GM23338 (cell line): ENCODE measurements around the gene FOXO3. TPM values are rescaled to one million over a fixed set of nuclear protein-coding genes. Genes with fewer than 3 reads are reported as not detected.

Source experiments
- ATAC-seq: fragments of 200-7000 bp; cut with Tn5 transposase; 3 replicates; pipeline ENCODE4 v1.9.1; 2020
- DNase-seq: peaks from one replicate; pipeline ENCODE4 v3.0.0-alpha.2; 2015; ENCODE audit warnings: low spot score
- H2AFZ ChIP-seq: fragments of 200-600 bp; sonication (generic); 2 replicates; pipeline ENCODE4 v1.8.0; 2016; ENCODE audit warnings: antibody characterized with exemption, mild to moderate bottlenecking, moderate library complexity
- H3F3A ChIP-seq: fragments of 200-600 bp; sonication (generic); replicated peaks from 2 replicates; pipeline ENCODE4 v1.8.0; 2017; ENCODE audit warnings: antibody characterized with exemption, mixed run types, low read depth
- H3K27ac ChIP-seq: fragments of 200-600 bp; sonication (generic); 2 replicates; pipeline ENCODE4 v1.6.1; 2016; ENCODE audit warnings: low read depth
- H3K27me3 ChIP-seq: fragments of 200-600 bp; sonication (generic); 2 replicates; pipeline ENCODE4 v1.8.0; 2016; ENCODE audit warnings: mild to moderate bottlenecking, mixed run types, moderate library complexity; ENCODE audit not compliant: insufficient read depth
- H3K36me3 ChIP-seq: fragments of 200-600 bp; sonication (generic); 2 replicates; pipeline ENCODE4 v1.8.0; 2016; ENCODE audit warnings: mild to moderate bottlenecking; ENCODE audit not compliant: insufficient read depth
- H3K4me1 ChIP-seq: fragments of 200-600 bp; sonication (generic); 2 replicates; pipeline ENCODE4 v1.8.0; 2016; ENCODE audit warnings: mild to moderate bottlenecking, moderate library complexity; ENCODE audit not compliant: insufficient read depth
- H3K4me2 ChIP-seq: fragments of 200-600 bp; sonication (generic); 2 replicates; pipeline ENCODE4 v1.7.1; 2017; ENCODE audit warnings: mixed run types
- H3K4me3 ChIP-seq: fragments of 200-600 bp; sonication (generic); 2 replicates; pipeline ENCODE4 v1.6.1; 2016; ENCODE audit warnings: mixed run types
- H3K79me2 ChIP-seq: fragments of 200-600 bp; sonication (generic); replicated peaks from 2 replicates; pipeline ENCODE4 v1.8.0; 2017; ENCODE audit warnings: mild to moderate bottlenecking; ENCODE audit not compliant: insufficient read depth
- H3K9me2 ChIP-seq: fragments of 200-600 bp; sonication (generic); 2 replicates; pipeline ENCODE4 v1.8.0; 2017; ENCODE audit not compliant: insufficient read depth
- H4K20me1 ChIP-seq: fragments of 200-600 bp; sonication (generic); replicated peaks from 2 replicates; pipeline ENCODE4 v1.8.0; 2017; ENCODE audit warnings: mild to moderate bottlenecking; ENCODE audit not compliant: insufficient read depth
- H3K27ac Mint-ChIP-seq: 2 replicates; pipeline ENCODE4 v1.8.0; 2020; ENCODE audit warnings: inconsistent platforms, mild to moderate bottlenecking, moderate library complexity, mixed read lengths
- H3K27me3 Mint-ChIP-seq: 3 replicates; pipeline ENCODE4 v1.8.0; 2022; ENCODE audit warnings: low read depth, mild to moderate bottlenecking, moderate library complexity, mixed read lengths, inconsistent platforms; ENCODE audit not compliant: insufficient read depth, poor library complexity
- H3K36me3 Mint-ChIP-seq: 3 replicates; pipeline ENCODE4 v1.8.0; 2021; ENCODE audit warnings: low read depth, mild to moderate bottlenecking, inconsistent platforms, moderate library complexity, mixed read lengths
- H3K4me1 Mint-ChIP-seq: 3 replicates; pipeline ENCODE4 v1.8.0; 2020; ENCODE audit warnings: mild to moderate bottlenecking, inconsistent platforms, mixed read lengths
- H3K4me3 Mint-ChIP-seq: 3 replicates; pipeline ENCODE4 v1.8.0; 2021; ENCODE audit warnings: moderate library complexity, mild to moderate bottlenecking, inconsistent platforms, mixed read lengths
- H3K9me3 Mint-ChIP-seq: 3 replicates; pipeline ENCODE4 v1.8.0; 2020; ENCODE audit warnings: moderate library complexity, mild to moderate bottlenecking, inconsistent platforms, mixed read lengths
- CREB1 ChIP-seq: fragments of 250-450 bp; sonication (Bioruptor Pico); IDR thresholded peaks from 2 replicates; pipeline ENCODE4 v1.5.0; 2020; ENCODE audit warnings: low read depth, mild to moderate bottlenecking, moderate library complexity
- EZH2 ChIP-seq: fragments of 200-600 bp; sonication (generic); IDR thresholded peaks from one replicate; pipeline ENCODE4 v1.8.0; 2017; ENCODE audit warnings: antibody characterized with exemption, mild to moderate bottlenecking, low read depth; ENCODE audit not compliant: unreplicated experiment
- EZH2phosphoT487 ChIP-seq: fragments of 200-600 bp; sonication (generic); IDR thresholded peaks from one replicate; pipeline ENCODE4 v1.8.1; 2018; ENCODE audit warnings: antibody characterized with exemption; ENCODE audit not compliant: unreplicated experiment
- JUNB ChIP-seq: IDR thresholded peaks from one replicate; pipeline ENCODE4 v1.6.1; 2016; ENCODE audit warnings: antibody characterized with exemption; ENCODE audit not compliant: unreplicated experiment
- NANOG ChIP-seq: IDR thresholded peaks from 2 replicates; pipeline ENCODE4 v1.6.1; 2016; ENCODE audit warnings: antibody characterized with exemption, borderline replicate concordance
- POLR2AphosphoS5 ChIP-seq: IDR thresholded peaks from 2 replicates; pipeline ENCODE4 v1.6.1; 2016; ENCODE audit warnings: antibody characterized with exemption, low read depth
- STAT1 ChIP-seq: IDR thresholded peaks from one replicate; pipeline ENCODE4 v1.6.1; 2016; ENCODE audit warnings: antibody characterized with exemption; ENCODE audit not compliant: unreplicated experiment
- ZNF114 ChIP-seq: fragments of 250-450 bp; sonication (Bioruptor Pico); IDR thresholded peaks from 2 replicates; pipeline ENCODE4 v1.5.0; 2020; ENCODE audit warnings: mild to moderate bottlenecking, moderate library complexity
- ZNF331 ChIP-seq: fragments of 250-450 bp; sonication (Bioruptor Pico); IDR thresholded peaks from 2 replicates; pipeline ENCODE4 v1.5.0; 2020; ENCODE audit warnings: low read depth, mild to moderate bottlenecking, moderate library complexity
- polyA plus RNA-seq: library from polyadenylated mRNA; unstranded; fragments of >200 nt; fragmentation: Nextera tagmentation; extraction: Ambion mirVana; gene quantifications from 2 replicates; pipeline ENCODE4 v1.2.1, GENCODE V29; 2016
- total RNA-seq: library from RNA; depleted of rRNA; stranded (reverse); fragments of >200 nt; shearing (Covaris generic); gene quantifications from 2 replicates; pipeline ENCODE4 v1.2.3, GENCODE V29; 2014
- TF ChIP-seq, protein P1 (sequence below), 2 experiments: fragments of 200-600 bp in 1 of 2; sonication (generic) in 1 of 2; conservative IDR thresholded peaks; 2 replicates each; pipeline versions ENCODE4 v1.5.1 to v1.6.1; 2016 to 2017; ENCODE audit warnings: antibody characterized with exemption in 2 of 2, low read depth in 2 of 2, mild to moderate bottlenecking in 2 of 2, moderate library complexity in 1 of 2
- TF ChIP-seq, protein P2 (sequence below): IDR thresholded peaks from 2 replicates; pipeline ENCODE4 v1.6.1; 2016; ENCODE audit warnings: antibody characterized with exemption
- TF ChIP-seq, protein P3 (sequence below): IDR thresholded peaks from one replicate; pipeline ENCODE4 v1.6.1; 2018; ENCODE audit warnings: antibody characterized with exemption; ENCODE audit not compliant: unreplicated experiment
- TF ChIP-seq, protein P4 (sequence below): fragments of 250-450 bp; sonication (Bioruptor Pico); IDR thresholded peaks from 2 replicates; pipeline ENCODE4 v1.5.0; 2020; ENCODE audit warnings: mild to moderate bottlenecking, moderate library complexity

The FOXO3 gene
- total and polyA plus RNA-seq, 2 experiments from 2014 or later = 9.8 to 20.2 TPM

DNA sequence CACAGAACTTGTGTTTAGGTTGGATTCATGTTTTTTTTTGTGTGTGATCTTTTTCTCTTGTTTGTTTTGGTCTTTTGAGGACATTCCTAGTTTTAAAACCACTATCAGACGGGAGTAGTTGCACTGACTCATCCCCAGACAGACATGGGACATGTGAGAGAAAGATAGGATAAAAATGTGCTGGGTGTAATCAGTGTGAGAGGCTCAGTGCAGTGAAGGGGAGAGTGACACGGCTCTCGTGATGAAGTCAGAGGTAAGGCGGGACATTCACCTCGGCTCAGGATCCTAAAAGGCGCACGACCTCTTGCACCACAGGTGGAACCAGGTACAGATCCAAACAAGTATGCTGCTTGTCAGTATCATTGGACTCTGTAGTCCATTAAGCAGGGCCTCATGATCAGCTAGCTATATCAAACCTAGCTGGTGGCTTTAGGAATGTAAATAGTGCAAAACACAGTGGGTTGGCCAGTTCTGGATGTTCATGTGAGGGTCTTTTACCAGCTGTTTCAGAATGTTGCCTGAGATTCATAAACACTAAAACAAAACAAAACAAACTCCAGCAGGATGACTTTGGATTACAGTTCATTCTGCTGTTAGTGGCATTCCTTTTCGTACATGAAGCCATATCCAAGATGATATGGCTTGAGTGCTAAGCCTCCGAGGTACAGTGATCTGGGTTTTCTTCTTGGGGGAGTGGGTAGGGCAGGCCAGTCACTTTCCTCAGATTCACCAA lies 18.0 kb downstream of the FOXO3 start:
- no peak overlapping the region for H3K4me3 ChIP-seq
- H3F3A ChIP-seq = no peaks in the 10 kb centered on the region
- DNase-seq (no peak), ATAC-seq (no peak)
- H3K27me3 ChIP-seq = no peaks in the 10 kb centered on the region
- no peak overlapping the region for H2AFZ ChIP-seq
- Mint-ChIP-seq H3K4me3 (no peak overlapping the region), H3K4me1 (peaks cover 41% of the 10 kb centered on the region), H3K9me3 (no peaks in the 10 kb centered on the region; the same call in 2 of the 3 replicates), H3K27me3 (peaks cover 7% of the 10 kb centered on the region), H3K27ac (peak overlapping the region; percentile 54; the same call in 1 of the 2 replicates), H3K36me3 (peaks cover 4% of the 10 kb centered on the region; the same call in 1 of the 3 replicates)
- H3K4me1 ChIP-seq = peaks cover 21% of the 10 kb centered on the region
- H3K79me2 ChIP-seq = peaks cover 97% of the 10 kb centered on the region
- H3K27ac ChIP-seq = no peak overlapping the region
- H3K9me2 ChIP-seq = no peaks in the 10 kb centered on the region
- H3K4me2 ChIP-seq = no peak overlapping the region
- TF ChIP-seq CREB1 (CRISPR knock-in tag) (no peak), ZNF114 (CRISPR knock-in tag) (no peak), ZNF331 (no peak), JUNB (no peak), EZH2phosphoT487 (no peak), NANOG (no peak), STAT1 (no peak), EZH2 (no peak), POLR2AphosphoS5 (no peak)
- TF ChIP-seq, protein P1, sequence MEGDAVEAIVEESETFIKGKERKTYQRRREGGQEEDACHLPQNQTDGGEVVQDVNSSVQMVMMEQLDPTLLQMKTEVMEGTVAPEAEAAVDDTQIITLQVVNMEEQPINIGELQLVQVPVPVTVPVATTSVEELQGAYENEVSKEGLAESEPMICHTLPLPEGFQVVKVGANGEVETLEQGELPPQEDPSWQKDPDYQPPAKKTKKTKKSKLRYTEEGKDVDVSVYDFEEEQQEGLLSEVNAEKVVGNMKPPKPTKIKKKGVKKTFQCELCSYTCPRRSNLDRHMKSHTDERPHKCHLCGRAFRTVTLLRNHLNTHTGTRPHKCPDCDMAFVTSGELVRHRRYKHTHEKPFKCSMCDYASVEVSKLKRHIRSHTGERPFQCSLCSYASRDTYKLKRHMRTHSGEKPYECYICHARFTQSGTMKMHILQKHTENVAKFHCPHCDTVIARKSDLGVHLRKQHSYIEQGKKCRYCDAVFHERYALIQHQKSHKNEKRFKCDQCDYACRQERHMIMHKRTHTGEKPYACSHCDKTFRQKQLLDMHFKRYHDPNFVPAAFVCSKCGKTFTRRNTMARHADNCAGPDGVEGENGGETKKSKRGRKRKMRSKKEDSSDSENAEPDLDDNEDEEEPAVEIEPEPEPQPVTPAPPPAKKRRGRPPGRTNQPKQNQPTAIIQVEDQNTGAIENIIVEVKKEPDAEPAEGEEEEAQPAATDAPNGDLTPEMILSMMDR (conservative IDR thresholded peaks at IDR 0.05; ENCODE audit: low read depth in 2 of 2) = no peak
- TF ChIP-seq, protein P2, sequence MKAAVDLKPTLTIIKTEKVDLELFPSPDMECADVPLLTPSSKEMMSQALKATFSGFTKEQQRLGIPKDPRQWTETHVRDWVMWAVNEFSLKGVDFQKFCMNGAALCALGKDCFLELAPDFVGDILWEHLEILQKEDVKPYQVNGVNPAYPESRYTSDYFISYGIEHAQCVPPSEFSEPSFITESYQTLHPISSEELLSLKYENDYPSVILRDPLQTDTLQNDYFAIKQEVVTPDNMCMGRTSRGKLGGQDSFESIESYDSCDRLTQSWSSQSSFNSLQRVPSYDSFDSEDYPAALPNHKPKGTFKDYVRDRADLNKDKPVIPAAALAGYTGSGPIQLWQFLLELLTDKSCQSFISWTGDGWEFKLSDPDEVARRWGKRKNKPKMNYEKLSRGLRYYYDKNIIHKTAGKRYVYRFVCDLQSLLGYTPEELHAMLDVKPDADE = no peak
- TF ChIP-seq, protein P3, sequence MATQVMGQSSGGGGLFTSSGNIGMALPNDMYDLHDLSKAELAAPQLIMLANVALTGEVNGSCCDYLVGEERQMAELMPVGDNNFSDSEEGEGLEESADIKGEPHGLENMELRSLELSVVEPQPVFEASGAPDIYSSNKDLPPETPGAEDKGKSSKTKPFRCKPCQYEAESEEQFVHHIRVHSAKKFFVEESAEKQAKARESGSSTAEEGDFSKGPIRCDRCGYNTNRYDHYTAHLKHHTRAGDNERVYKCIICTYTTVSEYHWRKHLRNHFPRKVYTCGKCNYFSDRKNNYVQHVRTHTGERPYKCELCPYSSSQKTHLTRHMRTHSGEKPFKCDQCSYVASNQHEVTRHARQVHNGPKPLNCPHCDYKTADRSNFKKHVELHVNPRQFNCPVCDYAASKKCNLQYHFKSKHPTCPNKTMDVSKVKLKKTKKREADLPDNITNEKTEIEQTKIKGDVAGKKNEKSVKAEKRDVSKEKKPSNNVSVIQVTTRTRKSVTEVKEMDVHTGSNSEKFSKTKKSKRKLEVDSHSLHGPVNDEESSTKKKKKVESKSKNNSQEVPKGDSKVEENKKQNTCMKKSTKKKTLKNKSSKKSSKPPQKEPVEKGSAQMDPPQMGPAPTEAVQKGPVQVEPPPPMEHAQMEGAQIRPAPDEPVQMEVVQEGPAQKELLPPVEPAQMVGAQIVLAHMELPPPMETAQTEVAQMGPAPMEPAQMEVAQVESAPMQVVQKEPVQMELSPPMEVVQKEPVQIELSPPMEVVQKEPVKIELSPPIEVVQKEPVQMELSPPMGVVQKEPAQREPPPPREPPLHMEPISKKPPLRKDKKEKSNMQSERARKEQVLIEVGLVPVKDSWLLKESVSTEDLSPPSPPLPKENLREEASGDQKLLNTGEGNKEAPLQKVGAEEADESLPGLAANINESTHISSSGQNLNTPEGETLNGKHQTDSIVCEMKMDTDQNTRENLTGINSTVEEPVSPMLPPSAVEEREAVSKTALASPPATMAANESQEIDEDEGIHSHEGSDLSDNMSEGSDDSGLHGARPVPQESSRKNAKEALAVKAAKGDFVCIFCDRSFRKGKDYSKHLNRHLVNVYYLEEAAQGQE = no peak
- TF ChIP-seq, protein P4, sequence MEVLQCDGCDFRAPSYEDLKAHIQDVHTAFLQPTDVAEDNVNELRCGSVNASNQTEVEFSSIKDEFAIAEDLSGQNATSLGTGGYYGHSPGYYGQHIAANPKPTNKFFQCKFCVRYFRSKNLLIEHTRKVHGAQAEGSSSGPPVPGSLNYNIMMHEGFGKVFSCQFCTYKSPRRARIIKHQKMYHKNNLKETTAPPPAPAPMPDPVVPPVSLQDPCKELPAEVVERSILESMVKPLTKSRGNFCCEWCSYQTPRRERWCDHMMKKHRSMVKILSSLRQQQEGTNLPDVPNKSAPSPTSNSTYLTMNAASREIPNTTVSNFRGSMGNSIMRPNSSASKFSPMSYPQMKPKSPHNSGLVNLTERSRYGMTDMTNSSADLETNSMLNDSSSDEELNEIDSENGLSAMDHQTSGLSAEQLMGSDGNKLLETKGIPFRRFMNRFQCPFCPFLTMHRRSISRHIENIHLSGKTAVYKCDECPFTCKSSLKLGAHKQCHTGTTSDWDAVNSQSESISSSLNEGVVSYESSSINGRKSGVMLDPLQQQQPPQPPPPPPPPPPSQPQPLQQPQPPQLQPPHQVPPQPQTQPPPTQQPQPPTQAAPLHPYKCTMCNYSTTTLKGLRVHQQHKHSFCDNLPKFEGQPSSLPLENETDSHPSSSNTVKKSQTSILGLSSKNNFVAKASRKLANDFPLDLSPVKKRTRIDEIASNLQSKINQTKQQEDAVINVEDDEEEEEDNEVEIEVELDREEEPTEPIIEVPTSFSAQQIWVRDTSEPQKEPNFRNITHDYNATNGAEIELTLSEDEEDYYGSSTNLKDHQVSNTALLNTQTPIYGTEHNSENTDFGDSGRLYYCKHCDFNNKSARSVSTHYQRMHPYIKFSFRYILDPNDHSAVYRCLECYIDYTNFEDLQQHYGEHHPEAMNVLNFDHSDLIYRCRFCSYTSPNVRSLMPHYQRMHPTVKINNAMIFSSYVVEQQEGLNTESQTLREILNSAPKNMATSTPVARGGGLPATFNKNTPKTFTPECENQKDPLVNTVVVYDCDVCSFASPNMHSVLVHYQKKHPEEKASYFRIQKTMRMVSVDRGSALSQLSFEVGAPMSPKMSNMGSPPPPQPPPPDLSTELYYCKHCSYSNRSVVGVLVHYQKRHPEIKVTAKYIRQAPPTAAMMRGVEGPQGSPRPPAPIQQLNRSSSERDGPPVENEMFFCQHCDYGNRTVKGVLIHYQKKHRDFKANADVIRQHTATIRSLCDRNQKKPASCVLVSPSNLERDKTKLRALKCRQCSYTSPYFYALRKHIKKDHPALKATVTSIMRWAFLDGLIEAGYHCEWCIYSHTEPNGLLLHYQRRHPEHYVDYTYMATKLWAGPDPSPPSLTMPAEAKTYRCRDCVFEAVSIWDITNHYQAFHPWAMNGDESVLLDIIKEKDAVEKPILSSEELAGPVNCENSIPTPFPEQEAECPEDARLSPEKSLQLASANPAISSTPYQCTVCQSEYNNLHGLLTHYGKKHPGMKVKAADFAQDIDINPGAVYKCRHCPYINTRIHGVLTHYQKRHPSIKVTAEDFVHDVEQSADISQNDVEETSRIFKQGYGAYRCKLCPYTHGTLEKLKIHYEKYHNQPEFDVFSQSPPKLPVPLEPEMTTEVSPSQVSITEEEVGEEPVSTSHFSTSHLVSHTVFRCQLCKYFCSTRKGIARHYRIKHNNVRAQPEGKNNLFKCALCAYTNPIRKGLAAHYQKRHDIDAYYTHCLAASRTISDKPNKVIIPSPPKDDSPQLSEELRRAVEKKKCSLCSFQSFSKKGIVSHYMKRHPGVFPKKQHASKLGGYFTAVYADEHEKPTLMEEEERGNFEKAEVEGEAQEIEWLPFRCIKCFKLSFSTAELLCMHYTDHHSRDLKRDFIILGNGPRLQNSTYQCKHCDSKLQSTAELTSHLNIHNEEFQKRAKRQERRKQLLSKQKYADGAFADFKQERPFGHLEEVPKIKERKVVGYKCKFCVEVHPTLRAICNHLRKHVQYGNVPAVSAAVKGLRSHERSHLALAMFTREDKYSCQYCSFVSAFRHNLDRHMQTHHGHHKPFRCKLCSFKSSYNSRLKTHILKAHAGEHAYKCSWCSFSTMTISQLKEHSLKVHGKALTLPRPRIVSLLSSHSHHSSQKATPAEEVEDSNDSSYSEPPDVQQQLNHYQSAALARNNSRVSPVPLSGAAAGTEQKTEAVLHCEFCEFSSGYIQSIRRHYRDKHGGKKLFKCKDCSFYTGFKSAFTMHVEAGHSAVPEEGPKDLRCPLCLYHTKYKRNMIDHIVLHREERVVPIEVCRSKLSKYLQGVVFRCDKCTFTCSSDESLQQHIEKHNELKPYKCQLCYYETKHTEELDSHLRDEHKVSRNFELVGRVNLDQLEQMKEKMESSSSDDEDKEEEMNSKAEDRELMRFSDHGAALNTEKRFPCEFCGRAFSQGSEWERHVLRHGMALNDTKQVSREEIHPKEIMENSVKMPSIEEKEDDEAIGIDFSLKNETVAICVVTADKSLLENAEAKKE (CRISPR knock-in tag) = no peak
- H4K20me1 ChIP-seq = no peaks in the 10 kb centered on the region; the same call in 1 of the 2 replicates
- no peaks in the 10 kb centered on the region for H3K36me3 ChIP-seq
